Measurements from ENCODE around the gene TSPAN8.
"Not testable (repeated sequence)": the region's sequence is repeated elsewhere in the genome, so short reads cannot be mapped to it uniquely, and the experiment has no call there.

The TSPAN8 gene

DNA sequence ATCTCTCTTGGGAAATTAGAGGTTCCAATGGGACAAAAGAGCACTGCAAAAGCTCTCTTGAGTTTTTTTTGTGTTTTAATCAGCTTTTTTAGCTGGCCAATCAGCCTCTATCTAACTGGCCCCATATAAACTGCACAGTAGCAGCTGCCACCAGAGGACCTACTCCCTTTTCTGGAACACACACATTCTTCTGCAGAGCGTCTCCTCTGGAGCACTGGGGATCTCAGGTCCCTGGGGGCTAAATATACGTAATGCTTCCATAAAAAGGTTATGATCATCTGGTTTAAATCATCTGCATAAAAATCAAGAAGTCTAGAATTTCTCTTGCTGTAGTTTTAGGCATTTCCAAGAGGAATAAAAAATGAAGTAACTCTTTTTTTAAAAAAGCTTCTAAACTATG is 32.3 kb downstream of the TSPAN8 start:
- TF ChIP-seq, protein P1, sequence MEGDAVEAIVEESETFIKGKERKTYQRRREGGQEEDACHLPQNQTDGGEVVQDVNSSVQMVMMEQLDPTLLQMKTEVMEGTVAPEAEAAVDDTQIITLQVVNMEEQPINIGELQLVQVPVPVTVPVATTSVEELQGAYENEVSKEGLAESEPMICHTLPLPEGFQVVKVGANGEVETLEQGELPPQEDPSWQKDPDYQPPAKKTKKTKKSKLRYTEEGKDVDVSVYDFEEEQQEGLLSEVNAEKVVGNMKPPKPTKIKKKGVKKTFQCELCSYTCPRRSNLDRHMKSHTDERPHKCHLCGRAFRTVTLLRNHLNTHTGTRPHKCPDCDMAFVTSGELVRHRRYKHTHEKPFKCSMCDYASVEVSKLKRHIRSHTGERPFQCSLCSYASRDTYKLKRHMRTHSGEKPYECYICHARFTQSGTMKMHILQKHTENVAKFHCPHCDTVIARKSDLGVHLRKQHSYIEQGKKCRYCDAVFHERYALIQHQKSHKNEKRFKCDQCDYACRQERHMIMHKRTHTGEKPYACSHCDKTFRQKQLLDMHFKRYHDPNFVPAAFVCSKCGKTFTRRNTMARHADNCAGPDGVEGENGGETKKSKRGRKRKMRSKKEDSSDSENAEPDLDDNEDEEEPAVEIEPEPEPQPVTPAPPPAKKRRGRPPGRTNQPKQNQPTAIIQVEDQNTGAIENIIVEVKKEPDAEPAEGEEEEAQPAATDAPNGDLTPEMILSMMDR (IDR thresholded peaks at IDR 0.05; ENCODE audit: low read depth, low read length), result no peak
- DNase-seq (ENCODE audit: low read depth in 2 of 2), result peak; percentile 22 to 50
- H3K4me3 ChIP-seq (replicated peaks in 1 of 2; ENCODE audit: low read depth in 2 of 2, low read length in 2 of 2), result no peak overlapping the region

DNA sequence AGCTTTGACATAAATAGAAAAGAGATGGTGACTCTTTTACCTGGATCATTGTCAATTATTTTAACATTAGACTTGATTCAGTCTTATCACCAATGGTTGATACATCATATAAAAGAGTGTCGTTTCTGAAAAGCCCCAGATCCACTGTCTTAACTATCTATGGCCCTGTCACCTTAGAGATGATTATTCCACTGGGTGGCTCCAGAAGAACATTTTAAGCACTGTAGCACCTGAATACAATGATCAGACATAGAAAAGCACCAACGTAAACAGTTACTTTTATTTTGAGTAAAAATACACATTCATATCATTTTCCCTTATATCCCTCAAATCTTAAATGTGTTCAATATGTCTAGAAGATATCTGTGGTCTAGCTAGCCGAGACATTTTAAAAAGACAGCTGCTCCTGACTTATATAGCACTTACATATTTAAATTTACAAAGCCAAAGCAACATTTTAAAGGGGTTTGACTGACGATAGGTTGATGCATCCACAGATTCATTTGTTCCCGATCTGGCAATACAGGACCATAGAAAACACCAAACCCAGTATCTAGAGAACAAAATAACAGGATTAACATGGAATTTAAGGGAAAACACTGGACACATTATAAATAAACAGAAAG is 32.9 kb downstream of the TSPAN8 start:
- no peak overlapping the region for H3K4me3 ChIP-seq (replicated peaks in 1 of 2; ENCODE audit: low read depth in 2 of 2, low read length in 2 of 2)
- no peak for DNase-seq (ENCODE audit: low read depth in 2 of 2)
- TF ChIP-seq, protein P1 (IDR thresholded peaks at IDR 0.05; ENCODE audit: low read depth, low read length), result no peak

DNA sequence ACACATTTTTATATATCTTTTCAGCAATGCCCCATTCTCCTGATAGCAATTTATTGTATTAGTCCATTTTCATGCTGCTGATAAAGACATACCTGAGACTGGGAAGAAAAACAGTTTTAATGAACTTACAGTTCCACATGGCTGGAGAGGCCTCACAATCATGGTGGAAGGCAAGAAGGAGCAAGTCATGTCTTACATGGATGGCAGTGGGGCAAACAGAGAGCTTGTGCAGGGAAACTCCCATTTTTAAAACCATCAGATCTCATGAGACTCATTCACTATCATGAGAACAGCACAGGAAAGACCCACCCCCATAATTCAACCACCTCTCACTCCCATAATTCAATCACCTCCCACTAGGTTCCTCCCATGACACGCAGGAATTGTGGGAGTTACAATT is 44.7 kb downstream of the TSPAN8 start:
- DNase-seq (ENCODE audit: low read depth in 2 of 2); H3K4me3 ChIP-seq (replicated peaks in 1 of 2; ENCODE audit: low read depth in 2 of 2, low read length in 2 of 2): not testable (repeated sequence)

DNA sequence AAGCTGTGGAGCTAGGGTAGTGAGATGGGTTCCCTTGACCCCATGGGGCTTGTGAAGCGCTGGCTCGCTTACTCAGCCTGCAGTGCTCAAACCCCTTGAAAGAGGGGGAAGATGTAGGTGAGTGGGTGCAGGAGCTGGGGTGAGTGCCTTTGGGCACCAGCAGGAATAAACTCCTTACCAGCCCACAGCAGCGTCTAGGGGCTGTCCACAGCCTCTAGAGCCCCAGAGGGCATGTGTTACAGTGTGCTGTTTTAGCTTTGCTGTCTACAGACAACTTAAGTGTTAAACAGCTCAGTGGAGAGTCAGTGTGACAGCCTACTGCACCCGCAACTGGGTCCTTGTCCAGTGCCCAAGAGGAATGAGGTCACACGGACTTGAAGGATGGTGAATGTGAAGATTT is 48.0 kb downstream of the TSPAN8 start:
- DNase-seq (ENCODE audit: low read depth in 2 of 2), result no peak
- no peak overlapping the region for H3K4me3 ChIP-seq (replicated peaks in 1 of 2; ENCODE audit: low read depth in 2 of 2, low read length in 2 of 2)
- TF ChIP-seq, protein P1 (IDR thresholded peaks at IDR 0.05; ENCODE audit: low read depth, low read length), result no peak

DNA sequence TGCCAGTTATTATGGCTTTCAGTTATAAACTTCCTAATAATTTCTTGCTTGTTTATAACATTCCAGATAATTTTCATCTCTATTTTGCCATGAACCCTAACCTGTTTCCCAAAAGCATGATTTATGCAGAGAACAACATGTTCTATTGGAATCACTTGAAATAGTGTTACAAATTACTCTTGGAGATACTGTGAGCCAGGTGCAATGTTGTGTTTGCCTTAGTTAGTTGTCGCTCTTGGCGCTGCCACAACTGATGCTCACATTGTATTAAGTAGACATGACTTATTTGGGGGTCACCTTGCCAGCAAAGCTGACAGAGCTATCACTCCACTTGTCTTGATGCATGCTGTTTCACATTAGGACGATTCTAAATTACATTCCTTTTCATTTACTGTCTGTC is 49.4 kb downstream of the TSPAN8 start:
- TF ChIP-seq, protein P1 (IDR thresholded peaks at IDR 0.05; ENCODE audit: low read depth, low read length), result no peak
- no peak for DNase-seq (ENCODE audit: low read depth in 2 of 2)
- H3K4me3 ChIP-seq (replicated peaks in 1 of 2; ENCODE audit: low read depth in 2 of 2, low read length in 2 of 2), result no peak overlapping the region

DNA sequence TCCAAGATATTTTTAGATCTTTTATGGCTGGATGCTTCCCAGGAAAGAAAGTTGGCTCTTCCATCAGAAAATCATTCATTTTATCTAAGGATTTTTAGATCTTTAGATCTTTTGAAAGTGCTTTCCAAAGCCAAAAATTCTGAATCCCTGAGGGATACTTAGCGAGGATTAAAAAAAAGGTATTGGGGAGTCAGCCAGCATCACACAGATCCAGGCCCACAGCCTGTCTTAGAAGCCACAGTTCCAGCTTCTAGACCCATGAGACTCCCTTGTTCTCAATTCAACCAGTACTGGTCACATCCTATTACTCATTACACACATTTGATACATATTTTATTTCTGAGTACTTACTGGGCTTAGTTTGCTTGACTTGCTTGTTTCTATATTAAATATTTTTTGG is 49.9 kb downstream of the TSPAN8 start:
- TF ChIP-seq, protein P1 (IDR thresholded peaks at IDR 0.05; ENCODE audit: low read depth, low read length), result no peak
- peak in 1 of 2 donors; percentile 55 for DNase-seq (ENCODE audit: low read depth in 2 of 2)
- H3K4me3 ChIP-seq (replicated peaks in 1 of 2; ENCODE audit: low read depth in 2 of 2, low read length in 2 of 2), result no peak overlapping the region

DNA sequence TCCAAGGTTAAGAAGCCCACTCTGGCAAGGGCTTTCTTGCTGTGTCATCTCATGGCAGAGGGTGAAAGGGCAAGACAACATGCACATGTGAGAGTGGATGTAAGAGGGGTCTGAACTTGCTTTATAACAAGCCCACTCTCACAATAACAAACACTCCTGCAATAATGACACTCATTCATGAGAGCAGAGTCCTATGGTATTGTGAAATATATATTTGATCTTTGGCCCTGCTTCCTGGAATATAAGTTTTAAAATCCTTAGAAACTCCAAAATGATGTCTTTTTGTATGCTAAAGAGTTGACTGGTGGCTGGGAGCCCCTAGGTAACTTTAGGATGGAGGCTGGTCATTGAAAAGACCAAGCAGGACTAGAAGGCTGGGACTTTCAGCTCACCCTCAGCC is 51.8 kb downstream of the TSPAN8 start:
- no peak overlapping the region for H3K4me3 ChIP-seq (replicated peaks in 1 of 2; ENCODE audit: low read depth in 2 of 2, low read length in 2 of 2)
- DNase-seq (ENCODE audit: low read depth in 2 of 2), result no peak
- TF ChIP-seq, protein P1 (IDR thresholded peaks at IDR 0.05; ENCODE audit: low read depth, low read length), result no peak

Data from cardiac fibroblast (primary cell).